ENCODE results near the gene GXYLT1.

- TF ChIP-seq CTCF (IDR thresholded peaks at IDR 0.05; ENCODE audit: low read depth, low read length, poor library complexity, severe bottlenecking) (no peak), EZH2phosphoT487 (IDR thresholded peaks at IDR 0.05; ENCODE audit: borderline replicate concordance, low read length) (no peak)
Measured at GRCh38 chr12:42128888-42129287, 15.8 kb downstream of the GXYLT1 start.
